K562 (cell line): ENCODE results near the gene NAV2. TPM values are rescaled to one million over a fixed set of nuclear protein-coding genes. Genes with fewer than 3 reads are reported as not detected.

Experiments used
- ATAC-seq: fragments of 200-7000 bp; cut with Tn5 transposase; 3 replicates; pipeline ENCODE4 v1.9.1; 2020; ENCODE audit warnings: moderate library complexity
- BruUV-seq: library from RNA; stranded (reverse); fragments of 400-500 nt; replicated peaks from 2 replicates; lab custom pipeline; 2021; lab: Mats Ljungman, UMichigan
- CTCF ChIA-PET: fragments of 300-600 bp; formaldehyde crosslinking; extraction: SDS; loops from one replicate; lab custom pipeline; 2021; ENCODE audit warnings: low intra/inter-chr PET ratio; lab: Yijun Ruan, JAX
- POLR2A ChIA-PET: fragments of 300-600, 350-650 bp; sonication (Branson Sonifier 250); formaldehyde crosslinking; extraction: SDS; loops from one replicate; lab custom pipeline; 2021; ENCODE audit warnings: antibody characterized with exemption, inconsistent platforms; lab: Yijun Ruan, JAX
- DNase-seq, 4 experiments: peaks; one replicate each; pipeline versions ENCODE4 v3.0.0 to v3.0.0-alpha.2; 2011 to 2018; ENCODE audit warnings: low spot score in 3 of 4, mixed read lengths in 3 of 4; ENCODE audit errors: extremely low read depth in 1 of 4
- FAIRE-seq: peaks from 2 replicates; lab custom pipeline; 2011; peaks lifted over from hg19 to GRCh38; lab: Jason Lieb, UNC
- H2AFZ ChIP-seq: 2 replicates; pipeline ENCODE4 v1.6.0; 2011; ENCODE audit warnings: low read depth, low read length, control low read depth, inconsistent platforms
- H3K27ac ChIP-seq: fragments of 200-600 bp; 3 replicates; pipeline ENCODE4 v1.8.0; 2011; ENCODE audit warnings: low read depth, mild to moderate bottlenecking, control low read depth, inconsistent platforms, low read length, moderate library complexity, mixed read lengths; ENCODE audit errors: extremely low read depth
- H3K27me3 ChIP-seq, 2 experiments: fragments of 300-600 bp in 1 of 2; 2 replicates in 1 of 2; 3 replicates in 1 of 2; pipeline versions ENCODE4 v1.6.0 to v1.8.0; 2011; ENCODE audit warnings: inconsistent platforms in 2 of 2, low read length in 2 of 2, mild to moderate bottlenecking in 1 of 2, mixed read lengths in 1 of 2, moderate library complexity in 1 of 2; ENCODE audit not compliant: control insufficient read depth in 2 of 2, insufficient read depth in 2 of 2
- H3K36me3 ChIP-seq: fragments of 300-600 bp; 3 replicates; pipeline ENCODE4 v1.8.0; 2011; ENCODE audit warnings: mild to moderate bottlenecking, low read length, inconsistent platforms; ENCODE audit not compliant: control insufficient read depth, insufficient read depth
- H3K4me1 ChIP-seq, 2 experiments: fragments of 200-600 bp in 1 of 2; replicated peaks in 1 of 2; 2 replicates in 1 of 2; 3 replicates in 1 of 2; pipeline versions ENCODE4 v1.5.1 to v1.8.0; 2011; ENCODE audit warnings: inconsistent platforms in 2 of 2, low read length in 2 of 2, mild to moderate bottlenecking in 1 of 2, mixed read lengths in 1 of 2, moderate library complexity in 1 of 2; ENCODE audit not compliant: control insufficient read depth in 2 of 2, insufficient read depth in 2 of 2
- H3K4me2 ChIP-seq: 2 replicates; pipeline ENCODE4 v1.6.1; 2011; ENCODE audit warnings: low read length, control low read depth, inconsistent platforms, mixed read lengths; ENCODE audit not compliant: insufficient read depth
- H3K4me3 ChIP-seq: fragments of 200-600 bp; sonication (generic), shearing (Covaris generic); 2 replicates; pipeline ENCODE4 v1.5.1; 2016; ENCODE audit warnings: control low read depth, inconsistent platforms
- H3K79me2 ChIP-seq: fragments of 200-600 bp; 3 replicates; pipeline ENCODE4 v1.8.0; 2011; ENCODE audit warnings: low read length, inconsistent platforms; ENCODE audit not compliant: control insufficient read depth, insufficient read depth
- H3K9ac ChIP-seq, 2 experiments: 2 replicates each; pipeline versions ENCODE4 v1.6.0 to v1.6.1; 2011; ENCODE audit warnings: low read depth in 2 of 2, low read length in 2 of 2, control low read depth in 1 of 2, inconsistent platforms in 1 of 2, mild to moderate bottlenecking in 1 of 2, mixed read lengths in 1 of 2; ENCODE audit not compliant: insufficient read depth in 1 of 2
- H3K9me1 ChIP-seq: one replicate; pipeline ENCODE4 v1.6.0; 2011; ENCODE audit warnings: inconsistent platforms, mild to moderate bottlenecking, low read length, moderate library complexity; ENCODE audit not compliant: control insufficient read depth, insufficient read depth
- H3K9me3 ChIP-seq: replicated peaks from 2 replicates; pipeline ENCODE4 v1.5.1; 2011; ENCODE audit warnings: low read depth, low read length, inconsistent platforms; ENCODE audit not compliant: control insufficient read depth, insufficient read depth
- H4K20me1 ChIP-seq: replicated peaks from 2 replicates; pipeline ENCODE4 v1.6.1; 2011; ENCODE audit warnings: low read length, inconsistent platforms, mixed read lengths; ENCODE audit not compliant: control insufficient read depth, insufficient read depth
- CCAR2 ChIP-seq: fragments of 200-400 bp; formaldehyde crosslinking; IDR thresholded peaks from 2 replicates; pipeline ENCODE4 v1.6.1; 2017; ENCODE audit warnings: mild to moderate bottlenecking, low read depth, low read length
- CEBPB ChIP-seq: fragments of 450-650 bp; IDR thresholded peaks from 2 replicates; pipeline ENCODE4 v1.6.1; 2016; ENCODE audit warnings: missing genetic modification characterization, missing compliant biosample characterization
- LCOR ChIP-seq: sonication (generic); formaldehyde crosslinking; IDR thresholded peaks from 2 replicates; pipeline ENCODE4 v1.8.0; 2022; ENCODE audit warnings: mild to moderate bottlenecking, missing genetic modification reagents
- NELFE ChIP-seq: IDR thresholded peaks from 2 replicates; pipeline ENCODE4 v1.6.1; 2011; ENCODE audit warnings: mild to moderate bottlenecking; ENCODE audit not compliant: insufficient read depth, insufficient read length
- PHF21A ChIP-seq: fragments of 450-650 bp; IDR thresholded peaks from 2 replicates; pipeline ENCODE4 v1.6.1; 2017; ENCODE audit warnings: low read depth, borderline replicate concordance
- POLR2AphosphoS5 ChIP-seq: IDR thresholded peaks from 2 replicates; pipeline ENCODE4 v1.6.1; 2011; ENCODE audit warnings: mild to moderate bottlenecking, low read depth, low read length, moderate library complexity; ENCODE audit not compliant: control insufficient read depth, insufficient read depth
- SRF ChIP-seq, 2 experiments: fragments of 250-450, 450-650 bp in 1 of 2; sonication (Bioruptor Pico) in 1 of 2; sonication (generic) in 1 of 2; formaldehyde crosslinking; IDR thresholded peaks; 2 replicates each; pipeline versions ENCODE4 v1.5.0 to v1.5.1; 2020 to 2022; ENCODE audit warnings: mild to moderate bottlenecking in 1 of 2, missing genetic modification reagents in 1 of 2
- SRSF7 ChIP-seq: fragments of 200-400 bp; formaldehyde crosslinking; optimal IDR thresholded peaks from 2 replicates; pipeline ENCODE3; 2017; ENCODE audit warnings: mild to moderate bottlenecking, low read depth, low read length
- TAF7 ChIP-seq: fragments of 450-650 bp; IDR thresholded peaks from 2 replicates; pipeline ENCODE4 v1.6.1; 2016; ENCODE audit warnings: missing genetic modification characterization, missing compliant biosample characterization
- TGIF2 ChIP-seq: sonication (generic); formaldehyde crosslinking; IDR thresholded peaks from 2 replicates; pipeline ENCODE4 v1.8.1; 2022; ENCODE audit warnings: mild to moderate bottlenecking, missing genetic modification reagents, moderate library complexity
- ZBTB17 ChIP-seq: fragments of 450-650 bp; formaldehyde crosslinking; IDR thresholded peaks from 2 replicates; pipeline ENCODE4 v1.4.0; 2020; ENCODE audit warnings: mild to moderate bottlenecking
- ZNF146 ChIP-seq: IDR thresholded peaks from one replicate; pipeline ENCODE4 v1.6.1; 2018; ENCODE audit warnings: missing compliant biosample characterization; ENCODE audit not compliant: unreplicated experiment
- ZNF431 ChIP-seq: sonication (generic); formaldehyde crosslinking; IDR thresholded peaks from 2 replicates; pipeline ENCODE4 v1.8.0; 2022; ENCODE audit warnings: mild to moderate bottlenecking, missing genetic modification reagents
- ZSCAN29 ChIP-seq: fragments of 450-650 bp; IDR thresholded peaks from 2 replicates; pipeline ENCODE4 v1.6.1; 2017
- WGBS: fragments of 100-300 bp; shearing (Covaris generic); methylation state at CpG from one replicate; pipeline ENCODE4 v1.1.6; 2016; ENCODE audit warnings: low coverage, mixed read lengths; ENCODE audit not compliant: insufficient coverage; ENCODE audit errors: missing lambda C conversion rate; 5-methylcytosine and 5-hydroxymethylcytosine counted together
- in situ Hi-C: fragments of 300-500 bp; cut with MboI; formaldehyde crosslinking; loops from 4 replicates; pipeline ENCODE4 v1.15.0; 2018; ENCODE audit warnings: inconsistent platforms, mixed read lengths
- intact Hi-C: fragments of 100-400 bp; cut with micrococcal nuclease; formaldehyde crosslinking; loops from 2 replicates; pipeline ENCODE4 v1.14.2; 2022
- polyA plus RNA-seq, 8 experiments: library from polyadenylated mRNA; depleted of rRNA in 4 of 8; stranded (reverse) in 5 of 8; unstranded in 3 of 8; fragments of >200 nt; fragmentation: Nextera tagmentation in 2 of 8; fragmentation: Illumina TruSeq in 1 of 8; extraction: Ambion mirVana in 2 of 8; extraction: Trizol in 1 of 8; gene quantifications; 2 replicates each; pipeline versions ENCODE4 v1.2.1 to v1.2.3, GENCODE V29; 2011 to 2014; ENCODE audit warnings: inconsistent platforms in 1 of 8, missing spikeins in 1 of 8
- total RNA-seq, 7 experiments: library from RNA; depleted of rRNA in 6 of 7; stranded (reverse); fragments of >200 nt in 6 of 7; fragmentation: Illumina TruSeq in 2 of 7; extraction: Trizol in 2 of 7; gene quantifications; 2 replicates each; pipeline versions ENCODE4 v1.2.1 to v1.2.3, GENCODE V29; 2011 to 2021; ENCODE audit warnings: low replicate concordance in 1 of 7
- TF ChIP-seq, protein P1 (sequence below): fragments of 450-650 bp; formaldehyde crosslinking; IDR thresholded peaks from 2 replicates; pipeline ENCODE4 v1.4.0; 2022; ENCODE audit warnings: missing genetic modification characterization
- TF ChIP-seq, protein P2 (sequence below): fragments of 250-450 bp; sonication (Bioruptor Pico); IDR thresholded peaks from 2 replicates; pipeline ENCODE4 v1.8.0; 2022; ENCODE audit warnings: inconsistent platforms
- TF ChIP-seq, protein P3 (sequence below): IDR thresholded peaks from 3 replicates; pipeline ENCODE4 v1.6.1; 2011; ENCODE audit warnings: borderline replicate concordance, mild to moderate bottlenecking; ENCODE audit not compliant: insufficient read length, insufficient read depth

Gene NAV2
- total and polyA plus RNA-seq, 9 of the 15 experiments (the other 6 are each of a cell fraction or from before 2014, with no cell fraction given) = 0.03 to 0.35 (median 0.05) TPM

DNA sequence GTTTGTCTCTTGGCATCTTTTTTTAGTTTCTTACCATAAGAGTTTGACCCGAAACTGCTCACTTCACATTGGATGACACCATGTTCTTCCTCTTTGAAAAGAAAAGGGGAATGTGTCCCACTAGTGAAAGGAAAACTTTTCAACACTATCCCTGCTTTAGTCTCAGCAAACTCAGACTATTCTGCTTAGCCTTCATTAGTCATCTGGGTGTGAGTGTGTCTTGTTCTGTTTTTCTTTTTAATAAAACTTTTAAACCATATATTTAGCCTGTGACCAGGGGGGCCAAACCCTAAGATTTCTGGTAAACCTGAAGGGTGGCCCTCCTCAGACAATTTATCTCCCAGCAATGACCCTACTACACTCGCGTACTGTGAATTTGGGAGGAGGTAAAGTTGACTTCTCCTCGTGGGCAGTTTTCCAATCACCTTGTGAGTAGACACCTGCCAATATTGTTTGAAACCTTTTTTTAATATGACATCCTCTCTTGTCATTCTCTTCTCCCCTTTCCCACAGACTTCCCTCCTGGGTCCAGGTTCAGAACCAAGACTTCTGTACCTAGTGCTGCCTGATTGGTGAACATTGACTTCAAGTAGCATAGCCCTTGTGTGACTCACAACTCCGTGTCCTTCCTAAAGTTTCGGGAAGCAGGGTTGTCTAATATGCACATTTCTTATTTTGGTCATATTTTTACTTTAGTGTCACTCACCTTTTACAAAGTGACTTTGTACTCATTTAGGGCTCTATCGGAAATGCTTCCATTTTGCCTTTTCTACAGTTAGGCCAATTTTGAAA lies 407.7 kb downstream of the NAV2 start:
- POLR2A ChIA-PET = no interaction called here
- WGBS = 34% methylated on average over 7 of the region's 7 CpGs
- no peak for ATAC-seq
- CTCF ChIA-PET = no interaction called here
- no peak overlapping the region for H3K9ac ChIP-seq
- intact Hi-C loops = no loop called here
- H2AFZ ChIP-seq = no peak overlapping the region
- no peak overlapping the region for H3K27ac ChIP-seq
- DNase-seq = no peak
- TF ChIP-seq ZNF146 (CRISPR knock-in tag) (no peak), TGIF2 (CRISPR knock-in tag) (no peak), LCOR (CRISPR knock-in tag) (no peak), ZBTB17 (CRISPR knock-in tag) (no peak), ZNF431 (no peak), ZSCAN29 (no peak), POLR2AphosphoS5 (no peak), SRF (CRISPR knock-in tag; IDR thresholded peaks at IDR 0.05) (no peak), CCAR2 (no peak), SRSF7 (no peak), NELFE (no peak), TAF7 (tag) (no peak), PHF21A (no peak), CEBPB (tag) (no peak)
- TF ChIP-seq, protein P1, sequence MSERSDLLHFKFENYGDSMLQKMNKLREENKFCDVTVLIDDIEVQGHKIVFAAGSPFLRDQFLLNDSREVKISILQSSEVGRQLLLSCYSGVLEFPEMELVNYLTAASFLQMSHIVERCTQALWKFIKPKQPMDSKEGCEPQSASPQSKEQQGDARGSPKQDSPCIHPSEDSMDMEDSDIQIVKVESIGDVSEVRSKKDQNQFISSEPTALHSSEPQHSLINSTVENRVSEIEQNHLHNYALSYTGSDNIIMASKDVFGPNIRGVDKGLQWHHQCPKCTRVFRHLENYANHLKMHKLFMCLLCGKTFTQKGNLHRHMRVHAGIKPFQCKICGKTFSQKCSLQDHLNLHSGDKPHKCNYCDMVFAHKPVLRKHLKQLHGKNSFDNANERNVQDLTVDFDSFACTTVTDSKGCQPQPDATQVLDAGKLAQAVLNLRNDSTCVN (CRISPR knock-in tag) = no peak
- TF ChIP-seq, protein P2, sequence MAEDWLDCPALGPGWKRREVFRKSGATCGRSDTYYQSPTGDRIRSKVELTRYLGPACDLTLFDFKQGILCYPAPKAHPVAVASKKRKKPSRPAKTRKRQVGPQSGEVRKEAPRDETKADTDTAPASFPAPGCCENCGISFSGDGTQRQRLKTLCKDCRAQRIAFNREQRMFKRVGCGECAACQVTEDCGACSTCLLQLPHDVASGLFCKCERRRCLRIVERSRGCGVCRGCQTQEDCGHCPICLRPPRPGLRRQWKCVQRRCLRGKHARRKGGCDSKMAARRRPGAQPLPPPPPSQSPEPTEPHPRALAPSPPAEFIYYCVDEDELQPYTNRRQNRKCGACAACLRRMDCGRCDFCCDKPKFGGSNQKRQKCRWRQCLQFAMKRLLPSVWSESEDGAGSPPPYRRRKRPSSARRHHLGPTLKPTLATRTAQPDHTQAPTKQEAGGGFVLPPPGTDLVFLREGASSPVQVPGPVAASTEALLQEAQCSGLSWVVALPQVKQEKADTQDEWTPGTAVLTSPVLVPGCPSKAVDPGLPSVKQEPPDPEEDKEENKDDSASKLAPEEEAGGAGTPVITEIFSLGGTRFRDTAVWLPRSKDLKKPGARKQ (CRISPR knock-in tag) = no peak
- TF ChIP-seq, protein P3, sequence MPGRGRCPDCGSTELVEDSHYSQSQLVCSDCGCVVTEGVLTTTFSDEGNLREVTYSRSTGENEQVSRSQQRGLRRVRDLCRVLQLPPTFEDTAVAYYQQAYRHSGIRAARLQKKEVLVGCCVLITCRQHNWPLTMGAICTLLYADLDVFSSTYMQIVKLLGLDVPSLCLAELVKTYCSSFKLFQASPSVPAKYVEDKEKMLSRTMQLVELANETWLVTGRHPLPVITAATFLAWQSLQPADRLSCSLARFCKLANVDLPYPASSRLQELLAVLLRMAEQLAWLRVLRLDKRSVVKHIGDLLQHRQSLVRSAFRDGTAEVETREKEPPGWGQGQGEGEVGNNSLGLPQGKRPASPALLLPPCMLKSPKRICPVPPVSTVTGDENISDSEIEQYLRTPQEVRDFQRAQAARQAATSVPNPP = no peak
- no peak for FAIRE-seq
- no peaks in the 10 kb centered on the region for H3K79me2 ChIP-seq
- no peaks in the 10 kb centered on the region for H3K9me3 ChIP-seq
- H3K36me3 ChIP-seq = no peaks in the 10 kb centered on the region
- H3K27me3 ChIP-seq = peaks cover 0 to 6% of the 10 kb centered on the region in 2 experiments; a peak in 2 of 5 replicates
- BruUV-seq = no TSS peak
- no peaks in the 10 kb centered on the region for H4K20me1 ChIP-seq
- no peak overlapping the region for H3K4me2 ChIP-seq
- no peaks in the 10 kb centered on the region for H3K9me1 ChIP-seq
- H3K4me3 ChIP-seq = no peak overlapping the region
- peaks cover 3 to 13% of the 10 kb centered on the region in 2 experiments; a peak in 4 of 5 replicates for H3K4me1 ChIP-seq
- in situ Hi-C loops = loop anchor here (5.0 to 10.0 kb wide), 2 partner anchors 173 to 494 kb away; no protein-coding TSS in a partner anchor
